Activated T-cell treated with anti-CD3 and anti-CD28 coated beads for 4 hours (primary cell): ENCODE results near the gene MAP3K5.

Experiments
- DNase-seq: peaks from one replicate; pipeline ENCODE4 v3.0.0-alpha.2; 2020

The MAP3K5 gene

DNA sequence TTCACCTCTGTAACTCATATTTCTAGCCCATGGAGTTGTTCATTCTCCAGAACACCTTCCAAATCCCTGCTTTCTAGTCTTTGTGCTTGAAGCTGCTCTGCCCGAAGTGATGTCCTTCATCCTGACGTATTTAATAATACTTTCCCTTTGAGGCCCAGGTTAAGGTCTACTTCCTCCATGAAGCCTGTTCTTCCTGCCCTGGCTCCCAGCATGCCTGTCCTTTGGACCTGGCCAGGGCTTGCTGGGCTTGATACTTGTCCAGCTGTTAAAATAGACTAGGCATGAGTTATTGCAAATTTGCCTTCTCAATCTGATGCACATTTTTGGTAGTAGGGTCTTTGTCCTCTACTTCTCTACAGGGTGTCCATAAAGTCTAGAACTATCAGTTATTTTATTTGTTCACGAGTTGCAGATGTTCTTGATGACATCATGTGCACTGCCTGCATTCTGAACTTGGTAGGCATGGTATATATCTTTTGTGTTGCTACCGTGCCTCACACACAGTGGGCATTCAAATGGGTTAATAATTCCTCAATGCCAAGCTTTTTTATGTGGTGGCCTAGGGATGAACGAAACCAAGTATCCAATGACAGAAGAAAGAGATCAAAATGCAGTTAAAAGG lies 239.0 kb downstream of the MAP3K5 start:
- no peak for DNase-seq

DNA sequence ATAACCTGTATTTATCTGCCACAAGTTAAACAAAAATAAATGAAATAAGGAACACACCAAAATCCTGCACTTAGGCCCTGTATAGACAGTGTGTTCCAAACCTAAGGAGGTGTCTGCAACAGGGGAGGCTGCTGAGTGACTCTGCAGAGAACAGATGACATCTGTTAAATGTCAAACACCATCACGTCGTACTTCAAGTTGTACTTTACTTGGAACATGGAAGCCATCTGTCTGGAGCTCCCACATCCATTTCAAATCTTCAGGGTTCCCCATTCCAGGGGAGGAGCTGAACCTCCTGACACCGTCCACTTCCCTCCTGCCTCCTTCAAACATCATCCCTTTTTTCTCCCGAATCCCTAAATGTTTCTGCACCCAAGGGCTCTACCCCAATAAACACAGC lies 240.2 kb downstream of the MAP3K5 start:
- no peak for DNase-seq

DNA sequence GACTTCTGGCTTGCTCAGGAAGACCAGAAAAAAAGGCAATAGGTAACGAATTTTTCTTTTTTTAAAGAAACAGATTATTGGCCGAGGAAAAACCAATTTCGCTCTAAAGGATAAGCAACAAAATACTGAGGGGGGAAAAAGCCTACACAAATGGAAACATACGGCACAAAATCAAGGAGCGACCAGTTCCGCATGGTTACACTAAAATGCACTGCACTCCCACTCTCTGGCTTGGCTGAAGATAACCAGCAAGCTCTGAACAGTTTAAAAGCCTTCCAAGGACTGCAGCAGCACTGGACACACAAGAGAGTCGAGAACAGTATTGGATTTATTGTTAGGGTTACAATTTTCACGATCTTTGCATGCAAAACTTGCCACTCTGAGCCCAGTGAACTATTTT lies 241.2 kb downstream of the MAP3K5 start:
- DNase-seq: no peak

- peak; percentile 46 for DNase-seq
Measured at GRCh38 chr6:136550330-136551071, 241.8 kb downstream of the MAP3K5 start, which contains the start of gene MAP7. Gene MAP7, minus strand, starts transcription at chr6:136550422. Its CDS starts 14 bp downstream, at chr6:136550408.

GRCh38 chr6:136550045-136550329 lies 242.3 kb downstream of the MAP3K5 start:
- no peak for DNase-seq

- no peak for DNase-seq
Measured at GRCh38 chr6:136549300-136550044, 242.8 kb downstream of the MAP3K5 start.

- no peak for DNase-seq
Measured at GRCh38 chr6:136548582-136549299, 243.5 kb downstream of the MAP3K5 start.

DNA sequence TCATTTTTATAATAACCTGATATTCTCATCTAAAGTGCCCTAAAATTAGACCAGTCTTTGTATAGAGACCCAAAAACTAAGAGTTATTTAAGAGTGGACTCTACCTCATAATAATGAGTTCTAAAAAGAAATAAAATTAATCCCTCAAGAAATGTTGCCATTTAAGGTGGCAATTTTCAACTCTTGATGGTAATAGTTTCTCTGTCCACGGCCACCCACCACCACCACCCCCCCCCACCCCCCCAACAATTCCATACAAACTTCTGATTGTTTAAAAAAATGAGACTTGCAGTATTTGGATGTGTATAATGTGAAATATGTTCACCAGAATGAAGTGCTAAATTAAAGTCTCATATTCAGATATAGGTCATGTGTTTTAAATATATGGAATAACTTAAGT lies 244.4 kb downstream of the MAP3K5 start:
- no peak for DNase-seq

DNA sequence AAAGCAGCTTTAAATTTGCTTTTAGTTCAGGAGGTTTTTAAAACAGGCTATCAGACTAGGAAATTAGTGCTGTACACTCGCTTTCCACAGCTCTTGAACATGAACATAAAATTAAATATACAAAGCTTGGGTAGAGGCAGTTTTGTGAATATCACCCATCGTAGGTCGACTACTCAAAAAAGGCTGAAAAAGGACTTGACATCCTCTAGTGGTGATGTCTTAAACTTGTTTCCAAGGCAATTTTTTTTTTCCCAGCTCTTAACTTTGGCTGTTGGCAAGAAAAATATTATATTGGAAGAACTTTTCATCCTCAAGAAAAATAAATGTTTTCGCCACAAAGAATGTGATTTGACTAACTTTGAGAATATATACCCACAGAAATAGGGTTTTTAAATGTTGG lies 244.9 kb downstream of the MAP3K5 start:
- DNase-seq: no peak

DNA sequence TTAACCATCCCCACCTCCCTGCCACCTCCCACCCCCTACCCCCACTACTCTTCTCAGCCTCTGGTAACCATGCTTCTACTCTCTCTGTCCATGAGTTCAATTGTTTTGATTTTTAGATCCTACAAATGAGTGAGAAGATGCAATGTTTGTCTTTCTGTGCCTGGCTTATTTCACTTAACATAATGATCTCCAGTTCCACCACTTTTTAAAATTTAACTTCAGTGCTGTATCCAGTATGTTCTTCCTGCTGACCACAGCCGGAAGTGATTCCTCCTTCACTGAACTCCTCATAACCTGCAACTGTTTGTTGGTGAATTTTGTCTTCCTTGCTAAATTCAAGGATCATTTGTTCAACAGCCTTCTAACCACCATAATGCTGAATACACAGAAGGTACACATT lies 245.9 kb downstream of the MAP3K5 start:
- no peak for DNase-seq

- DNase-seq: no peak
Measured at GRCh38 chr6:136544326-136544725, 248.0 kb downstream of the MAP3K5 start.

- no peak for DNase-seq
Measured at GRCh38 chr6:136541395-136541794, 250.9 kb downstream of the MAP3K5 start.

GRCh38 chr6:136539967-136540652 lies 252.2 kb downstream of the MAP3K5 start:
- no peak for DNase-seq

DNA sequence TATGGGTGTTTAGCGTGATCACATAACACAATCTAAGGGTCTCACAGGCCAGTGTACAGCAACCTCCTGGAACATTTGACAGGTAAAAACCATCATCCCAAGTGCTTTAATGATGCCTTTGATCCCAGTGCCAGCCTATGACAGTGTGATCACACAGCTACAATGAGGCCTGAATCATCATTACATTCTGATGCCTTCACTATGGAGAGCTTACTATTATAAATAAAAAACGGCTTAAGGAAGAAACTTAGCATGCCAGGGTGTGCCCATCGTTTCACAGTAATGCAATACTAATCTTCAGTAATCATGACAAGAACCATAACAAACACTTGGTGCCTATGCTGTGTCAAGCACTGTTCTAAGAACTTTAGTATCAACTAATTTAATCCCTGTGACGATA lies 253.4 kb downstream of the MAP3K5 start:
- DNase-seq: no peak

GRCh38 chr6:136535880-136536650 lies 256.2 kb downstream of the MAP3K5 start:
- no peak for DNase-seq

DNA sequence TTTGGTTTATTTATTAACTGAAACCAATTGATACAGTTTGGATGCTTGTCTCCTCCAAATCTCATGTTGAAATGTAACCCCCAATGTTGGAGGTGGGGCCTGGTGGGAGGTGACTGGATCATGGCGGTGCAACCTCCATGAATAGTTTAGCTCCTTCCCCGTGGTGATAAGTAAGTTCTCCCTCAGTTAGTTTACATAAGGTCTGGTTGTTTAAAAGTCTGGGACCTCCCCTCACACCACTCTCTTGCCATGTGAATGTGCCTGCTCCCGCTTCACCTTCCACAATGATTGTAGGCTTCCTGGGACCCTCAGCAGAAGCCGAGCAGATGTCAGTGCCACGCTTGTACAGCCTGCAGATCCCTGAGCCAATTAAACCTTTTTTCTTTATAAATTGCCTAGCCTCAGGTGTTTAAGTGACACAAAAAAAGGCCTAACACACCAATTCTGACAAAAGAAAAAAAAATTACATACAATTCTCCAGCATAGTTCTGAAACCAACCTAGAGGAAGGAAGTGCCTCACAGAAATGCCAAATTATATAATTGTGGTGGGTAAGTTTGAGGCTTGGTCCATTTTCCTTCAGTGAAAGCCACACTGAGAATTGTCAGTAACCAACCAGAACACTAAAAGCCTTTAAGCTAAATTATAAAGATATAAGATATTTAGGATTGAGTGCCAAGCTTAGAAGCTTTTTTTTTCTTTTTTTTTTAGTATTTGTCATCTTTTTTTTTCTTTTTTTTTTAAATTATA lies 257.1 kb downstream of the MAP3K5 start:
- DNase-seq: no peak

DNA sequence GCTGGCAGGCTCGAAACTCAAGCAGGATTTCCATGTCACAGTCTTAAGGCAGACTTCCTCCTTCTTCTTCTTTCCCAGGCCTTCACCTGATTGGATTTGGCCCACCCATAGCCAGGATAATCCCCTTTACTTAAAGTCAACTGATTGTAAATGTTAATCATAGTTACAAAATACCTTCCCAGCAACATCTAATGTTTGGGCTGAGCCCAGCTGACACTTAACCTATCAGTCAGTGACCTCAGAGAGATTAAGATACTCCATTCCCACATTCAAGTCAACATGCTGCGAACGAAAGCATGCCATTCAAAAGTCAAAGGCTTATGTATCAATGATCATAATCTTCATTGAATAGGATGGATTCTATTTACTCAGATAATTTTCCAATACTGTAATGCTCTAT lies 258.0 kb downstream of the MAP3K5 start:
- DNase-seq: no peak

DNA sequence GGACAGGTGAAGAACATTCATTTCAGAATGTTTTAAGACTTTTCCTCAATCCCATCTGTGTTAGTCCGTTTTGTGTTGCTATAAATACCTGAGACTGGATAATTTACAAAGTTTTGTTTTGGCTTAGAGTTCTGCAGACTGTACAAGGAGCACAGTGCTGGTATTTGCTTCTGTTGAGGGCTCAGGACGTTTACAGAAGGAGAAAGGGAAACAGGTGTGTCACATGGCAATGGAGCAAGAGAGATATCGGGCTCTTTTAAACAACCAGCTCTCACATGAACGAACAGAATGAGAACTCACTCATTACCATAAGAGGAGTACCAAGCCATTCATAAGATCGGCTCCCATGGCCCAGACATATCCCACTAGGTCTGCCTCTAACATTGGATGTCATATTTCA lies 258.8 kb downstream of the MAP3K5 start:
- no peak for DNase-seq

DNA sequence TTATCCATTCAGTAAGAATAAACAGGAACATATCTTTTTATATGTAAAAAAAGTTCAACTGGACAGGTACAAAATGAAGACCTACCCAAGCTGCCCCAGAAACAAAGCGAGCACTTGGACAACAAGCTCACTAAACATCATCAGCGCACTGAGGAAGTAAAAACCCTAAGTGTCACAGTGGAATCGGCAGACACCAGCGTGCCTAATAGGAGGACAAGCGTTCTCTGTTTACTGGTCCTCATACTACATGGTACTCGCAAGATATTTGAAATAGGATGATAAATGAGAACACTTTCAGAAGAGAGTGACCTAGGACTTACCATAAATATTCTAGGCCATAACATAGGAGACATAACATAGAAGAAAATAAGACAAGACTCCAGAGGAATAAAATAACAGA lies 260.2 kb downstream of the MAP3K5 start:
- DNase-seq: no peak

DNA sequence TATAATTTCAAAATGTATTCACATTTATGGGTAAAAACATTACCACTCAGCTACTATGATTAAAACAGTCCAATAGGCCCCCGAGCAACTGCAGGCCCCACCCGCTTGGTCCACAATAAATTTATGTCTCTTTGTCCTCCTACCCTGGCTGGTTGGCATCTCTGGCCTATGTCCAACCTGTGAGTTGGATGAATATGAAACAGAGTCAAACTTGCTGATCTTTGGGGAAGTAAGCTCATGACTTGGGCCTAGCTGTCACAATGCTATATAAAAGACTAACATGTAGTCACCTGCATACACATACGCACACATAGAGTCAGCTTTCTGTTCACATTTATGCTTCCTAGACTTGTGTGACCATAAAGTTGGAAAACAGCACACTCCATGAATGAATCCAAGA lies 262.6 kb downstream of the MAP3K5 start:
- no peak for DNase-seq

GRCh38 chr6:136528477-136528876 lies 263.8 kb downstream of the MAP3K5 start:
- no peak for DNase-seq
